SK-N-SH (cell line): ENCODE data around the gene GTF2I. TPM values are rescaled to one million over a fixed set of nuclear protein-coding genes. Genes with fewer than 3 reads are reported as not detected.

ENCODE experiments used
- CHD2 ChIP-seq: fragments of 150-350 bp; IDR thresholded peaks from 2 replicates; pipeline ENCODE4 v1.6.1; 2018; ENCODE audit warnings: low read length; ENCODE audit not compliant: partially characterized antibody
- ELF1 ChIP-seq: IDR thresholded peaks from 2 replicates; pipeline ENCODE4 v1.4.0; 2012
- FOSL2 ChIP-seq: IDR thresholded peaks from 2 replicates; pipeline ENCODE4 v1.4.0; 2012; ENCODE audit warnings: low read depth, mild to moderate bottlenecking, moderate library complexity, borderline replicate concordance
- FOXJ3 ChIP-seq: sonication (generic); formaldehyde crosslinking; IDR thresholded peaks from 2 replicates; pipeline ENCODE4 v1.5.1; 2020; ENCODE audit warnings: mild to moderate bottlenecking, missing genetic modification reagents
- GATA2 ChIP-seq: sonication (generic); formaldehyde crosslinking; IDR thresholded peaks from 2 replicates; pipeline ENCODE4 v1.5.0; 2020; ENCODE audit warnings: mild to moderate bottlenecking, missing genetic modification reagents
- IRF3 ChIP-seq: fragments of 150-350 bp; IDR thresholded peaks from 2 replicates; pipeline ENCODE4 v1.6.1; 2016; ENCODE audit warnings: mild to moderate bottlenecking, low read depth, low read length
- MXI1 ChIP-seq: IDR thresholded peaks from 2 replicates; pipeline ENCODE4 v1.6.1; 2012; ENCODE audit warnings: mild to moderate bottlenecking, low read depth, low read length, improper control_type of control experiment
- NRF1 ChIP-seq: IDR thresholded peaks from 2 replicates; pipeline ENCODE4 v1.6.1; 2012; ENCODE audit warnings: low read depth, mild to moderate bottlenecking, low read length
- PBX3 ChIP-seq: IDR thresholded peaks from 2 replicates; pipeline ENCODE4; 2012
- RCOR1 ChIP-seq: fragments of 150-350 bp; IDR thresholded peaks from 2 replicates; pipeline ENCODE4 v1.6.1; 2017; ENCODE audit warnings: antibody characterized with exemption, low read length
- REST ChIP-seq: IDR thresholded peaks from 2 replicates; pipeline ENCODE4 v1.6.1; 2012; ENCODE audit warnings: mild to moderate bottlenecking, low read depth, low read length, moderate library complexity
- TEAD4 ChIP-seq: IDR thresholded peaks from 2 replicates; pipeline ENCODE4 v1.4.0; 2012; ENCODE audit warnings: mild to moderate bottlenecking, borderline replicate concordance; ENCODE audit not compliant: insufficient read depth
- USF1 ChIP-seq: IDR thresholded peaks from 2 replicates; pipeline ENCODE4 v1.4.0; 2012; ENCODE audit warnings: low read depth, borderline replicate concordance
- USF2 ChIP-seq: fragments of 150-350 bp; IDR thresholded peaks from 2 replicates; pipeline ENCODE4 v1.6.1; 2017; ENCODE audit warnings: antibody characterized with exemption, low read length, low read depth, borderline replicate concordance
- YY1 ChIP-seq: IDR thresholded peaks from 2 replicates; pipeline ENCODE4 v1.4.0; 2012; ENCODE audit warnings: low read depth, mild to moderate bottlenecking
- polyA plus RNA-seq, 3 experiments: library from polyadenylated mRNA; depleted of rRNA; stranded (reverse); fragments of >200 nt; gene quantifications; 2 replicates each; pipeline ENCODE4 v1.2.3, GENCODE V29; 2012
- TF ChIP-seq, protein P1 (sequence below): fragments of 200-600 bp; sonication (generic); IDR thresholded peaks from 2 replicates; pipeline ENCODE4 v1.6.1; 2017; ENCODE audit warnings: antibody characterized with exemption, mild to moderate bottlenecking, moderate library complexity
- TF ChIP-seq, protein P2 (sequence below): IDR thresholded peaks from 2 replicates; pipeline ENCODE4 v1.4.0; 2012; ENCODE audit warnings: low read depth

The GTF2I gene
- polyA plus RNA-seq, 1 of the 3 experiments (the other 2 are of a cell fraction) = 90.5 TPM

DNA sequence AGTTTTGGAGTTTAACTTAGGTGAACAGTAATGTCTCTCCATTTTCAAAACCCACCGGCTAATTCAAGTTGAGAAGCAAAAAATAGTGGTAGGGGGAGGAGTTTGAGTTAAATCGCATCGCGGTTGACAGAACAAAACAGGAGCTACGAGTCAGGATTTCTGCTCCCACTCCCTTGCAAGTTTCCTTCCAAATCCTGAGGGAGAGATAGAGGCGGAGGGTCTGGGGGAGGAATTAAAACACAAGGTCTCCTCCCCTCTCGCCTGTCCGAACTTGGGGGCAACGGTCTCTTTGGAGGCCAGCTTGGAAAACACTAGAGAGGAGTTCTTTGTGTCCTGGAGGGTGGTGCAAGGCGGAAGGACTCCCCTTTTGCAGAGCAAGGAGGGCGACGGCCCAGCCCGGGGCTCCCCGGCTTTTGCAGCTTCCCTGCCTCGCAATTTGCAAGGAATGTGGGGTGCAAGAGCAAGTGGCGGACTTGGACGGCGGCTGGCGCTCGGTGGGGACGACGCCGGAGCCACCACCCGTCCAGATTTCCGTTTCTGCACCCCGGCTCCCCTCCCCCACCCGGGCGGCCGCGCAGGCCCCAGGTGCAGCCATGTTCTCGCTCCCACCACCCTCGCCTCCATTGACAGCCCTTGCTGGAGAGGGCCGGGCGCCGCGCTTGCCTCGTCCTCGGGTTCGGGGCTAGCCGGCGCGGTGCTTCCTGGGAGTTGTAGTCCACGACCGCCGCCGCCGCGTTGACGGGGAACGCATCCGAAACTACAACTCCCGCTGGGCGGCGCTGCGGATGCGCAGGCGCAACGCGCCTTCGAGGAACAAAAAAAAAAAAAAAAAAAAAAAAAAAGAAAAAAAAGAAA is 454 bp upstream of the GTF2I start (continued):
- TF ChIP-seq IRF3 = no peak
- TF ChIP-seq USF1 = no peak
- peak; percentile 54; the same call in 1 of the 2 replicates for TF ChIP-seq TEAD4
- TF ChIP-seq RCOR1 = peak; percentile 15
- peak; percentile 38; the same call in 1 of the 2 replicates for TF ChIP-seq PBX3
- no peak for TF ChIP-seq USF2
- no peak for TF ChIP-seq GATA2 (CRISPR knock-in tag)
- no peak for TF ChIP-seq FOSL2
- peak; percentile 73 for TF ChIP-seq MXI1
- 0 out of 2 replicates have a peak, but pooled peaks have one; percentile 6 for TF ChIP-seq ELF1
- TF ChIP-seq, protein P1, sequence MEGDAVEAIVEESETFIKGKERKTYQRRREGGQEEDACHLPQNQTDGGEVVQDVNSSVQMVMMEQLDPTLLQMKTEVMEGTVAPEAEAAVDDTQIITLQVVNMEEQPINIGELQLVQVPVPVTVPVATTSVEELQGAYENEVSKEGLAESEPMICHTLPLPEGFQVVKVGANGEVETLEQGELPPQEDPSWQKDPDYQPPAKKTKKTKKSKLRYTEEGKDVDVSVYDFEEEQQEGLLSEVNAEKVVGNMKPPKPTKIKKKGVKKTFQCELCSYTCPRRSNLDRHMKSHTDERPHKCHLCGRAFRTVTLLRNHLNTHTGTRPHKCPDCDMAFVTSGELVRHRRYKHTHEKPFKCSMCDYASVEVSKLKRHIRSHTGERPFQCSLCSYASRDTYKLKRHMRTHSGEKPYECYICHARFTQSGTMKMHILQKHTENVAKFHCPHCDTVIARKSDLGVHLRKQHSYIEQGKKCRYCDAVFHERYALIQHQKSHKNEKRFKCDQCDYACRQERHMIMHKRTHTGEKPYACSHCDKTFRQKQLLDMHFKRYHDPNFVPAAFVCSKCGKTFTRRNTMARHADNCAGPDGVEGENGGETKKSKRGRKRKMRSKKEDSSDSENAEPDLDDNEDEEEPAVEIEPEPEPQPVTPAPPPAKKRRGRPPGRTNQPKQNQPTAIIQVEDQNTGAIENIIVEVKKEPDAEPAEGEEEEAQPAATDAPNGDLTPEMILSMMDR = no peak
- TF ChIP-seq REST = peak; percentile 81
- TF ChIP-seq CHD2 = peak; percentile 94
- TF ChIP-seq, protein P2, sequence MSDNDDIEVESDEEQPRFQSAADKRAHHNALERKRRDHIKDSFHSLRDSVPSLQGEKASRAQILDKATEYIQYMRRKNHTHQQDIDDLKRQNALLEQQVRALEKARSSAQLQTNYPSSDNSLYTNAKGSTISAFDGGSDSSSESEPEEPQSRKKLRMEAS = peak; percentile 88
- peak; percentile 93 for TF ChIP-seq NRF1
- peak; percentile 97 for TF ChIP-seq YY1
- no peak; the same call in 1 of the 2 replicates for TF ChIP-seq FOXJ3 (CRISPR knock-in tag)
